Skeletal muscle satellite cell (primary cell): Measurements from ENCODE around the gene PPM1G.

Experiments used
- H3K27me3 ChIP-seq: 2 replicates; pipeline ENCODE4 v1.7.0; 2013; ENCODE audit warnings: low read length; ENCODE audit not compliant: control insufficient read depth, insufficient read depth
- H3K36me3 ChIP-seq: 2 replicates; pipeline ENCODE4 v1.7.0; 2013; ENCODE audit warnings: mild to moderate bottlenecking, control low read depth, low read length; ENCODE audit not compliant: insufficient read depth
- H3K4me1 ChIP-seq: 2 replicates; pipeline ENCODE4 v1.7.0; 2013; ENCODE audit warnings: low read length; ENCODE audit not compliant: control insufficient read depth, insufficient read depth
- H3K4me2 ChIP-seq: 2 replicates; pipeline ENCODE4 v1.7.0; 2013; ENCODE audit warnings: mild to moderate bottlenecking, low read length
- H3K4me3 ChIP-seq: 2 replicates; pipeline ENCODE4 v1.7.0; 2013; ENCODE audit warnings: low read length
- H3K9ac ChIP-seq: 2 replicates; pipeline ENCODE4 v1.7.0; 2013; ENCODE audit warnings: mild to moderate bottlenecking, low read depth, low read length, moderate library complexity
- H3K9me3 ChIP-seq: replicated peaks from 2 replicates; pipeline ENCODE4 v1.7.0; 2013; ENCODE audit warnings: mild to moderate bottlenecking, control low read depth, low read length

Gene PPM1G

GRCh38 chr2:27379383-27379835 is 30.0 kb downstream of the PPM1G start:
- peaks cover 78% of the 10 kb centered on the region for H3K36me3 ChIP-seq
- H3K9me3 ChIP-seq: no peaks in the 10 kb centered on the region
- H3K4me1 ChIP-seq: peaks cover 36% of the 10 kb centered on the region
- peak overlapping the region; percentile 92 for H3K9ac ChIP-seq
- no peaks in the 10 kb centered on the region for H3K27me3 ChIP-seq
- peak overlapping the region; percentile 79 for H3K4me3 ChIP-seq
- H3K4me2 ChIP-seq: peak overlapping the region; percentile 98

- H3K36me3 ChIP-seq: peaks cover 76% of the 10 kb centered on the region
- H3K4me1 ChIP-seq: peaks cover 36% of the 10 kb centered on the region
- H3K4me3 ChIP-seq: peak overlapping the region; percentile 79
- peak overlapping the region; percentile 92 for H3K9ac ChIP-seq
- peak overlapping the region; percentile 98 for H3K4me2 ChIP-seq
- H3K27me3 ChIP-seq: no peaks in the 10 kb centered on the region
- H3K9me3 ChIP-seq: no peaks in the 10 kb centered on the region
Measured at GRCh38 chr2:27378809-27379290, 30.5 kb downstream of the PPM1G start.

GRCh38 chr2:27378096-27378808 is 31.1 kb downstream of the PPM1G start:
- Histone ChIP-seq H3K4me1 (peaks cover 36% of the 10 kb centered on the region), H3K9me3 (no peaks in the 10 kb centered on the region), H3K4me2 (peak overlapping the region; percentile 98), H3K4me3 (no peak overlapping the region), H3K9ac (no peak overlapping the region), H3K36me3 (peaks cover 74% of the 10 kb centered on the region), H3K27me3 (no peaks in the 10 kb centered on the region)

GRCh38 chr2:27377618-27378095 is 31.7 kb downstream of the PPM1G start:
- Histone ChIP-seq H3K9ac (no peak overlapping the region), H3K4me2 (no peak overlapping the region), H3K9me3 (no peaks in the 10 kb centered on the region), H3K36me3 (peaks cover 76% of the 10 kb centered on the region), H3K4me3 (no peak overlapping the region), H3K4me1 (peaks cover 37% of the 10 kb centered on the region), H3K27me3 (no peaks in the 10 kb centered on the region)

GRCh38 chr2:27376866-27377617 is 32.3 kb downstream of the PPM1G start:
- Histone ChIP-seq H3K9me3 (no peaks in the 10 kb centered on the region), H3K27me3 (no peaks in the 10 kb centered on the region), H3K9ac (no peak overlapping the region), H3K4me1 (peaks cover 42% of the 10 kb centered on the region), H3K4me2 (no peak overlapping the region), H3K36me3 (peaks cover 77% of the 10 kb centered on the region), H3K4me3 (no peak overlapping the region)

GRCh38 chr2:27376151-27376865 is 33.1 kb downstream of the PPM1G start:
- Histone ChIP-seq H3K4me3 (no peak overlapping the region), H3K9ac (no peak overlapping the region), H3K27me3 (no peaks in the 10 kb centered on the region), H3K4me1 (peaks cover 42% of the 10 kb centered on the region), H3K4me2 (no peak overlapping the region), H3K36me3 (peaks cover 71% of the 10 kb centered on the region), H3K9me3 (no peaks in the 10 kb centered on the region)

GRCh38 chr2:27375513-27376099 is 33.8 kb downstream of the PPM1G start:
- Histone ChIP-seq H3K9ac (no peak overlapping the region), H3K36me3 (peaks cover 66% of the 10 kb centered on the region)

GRCh38 chr2:27373567-27373966 is 35.8 kb downstream of the PPM1G start:
- Histone ChIP-seq H3K36me3 (peaks cover 65% of the 10 kb centered on the region), H3K4me2 (no peak overlapping the region), H3K4me1 (peaks cover 30% of the 10 kb centered on the region), H3K9ac (no peak overlapping the region), H3K9me3 (no peaks in the 10 kb centered on the region), H3K27me3 (no peaks in the 10 kb centered on the region), H3K4me3 (no peak overlapping the region)

More at GRCh38 chr2:27375513-27376099, 33.8 kb downstream of the PPM1G start:
- H3K9me3 ChIP-seq: no peaks in the 10 kb centered on the region
- no peak overlapping the region for H3K4me3 ChIP-seq
- H3K4me1 ChIP-seq: peaks cover 36% of the 10 kb centered on the region
- no peak overlapping the region for H3K4me2 ChIP-seq
- H3K27me3 ChIP-seq: no peaks in the 10 kb centered on the region

GRCh38 chr2:27372937-27373336 is 36.5 kb downstream of the PPM1G start:
- H3K4me3 ChIP-seq: no peak overlapping the region
- H3K27me3 ChIP-seq: no peaks in the 10 kb centered on the region
- H3K9ac ChIP-seq: no peak overlapping the region
- H3K4me1 ChIP-seq: peaks cover 25% of the 10 kb centered on the region
- peaks cover 65% of the 10 kb centered on the region for H3K36me3 ChIP-seq
- no peaks in the 10 kb centered on the region for H3K9me3 ChIP-seq
- H3K4me2 ChIP-seq: no peak overlapping the region

- peak overlapping the region; percentile 94 for H3K4me3 ChIP-seq
- H3K9ac ChIP-seq: peak overlapping the region; percentile 98
- no peaks in the 10 kb centered on the region for H3K9me3 ChIP-seq
- peaks cover 64% of the 10 kb centered on the region for H3K36me3 ChIP-seq
- H3K4me1 ChIP-seq: peaks cover 20% of the 10 kb centered on the region
- H3K27me3 ChIP-seq: no peaks in the 10 kb centered on the region
- peak overlapping the region; percentile 94 for H3K4me2 ChIP-seq
Measured at GRCh38 chr2:27370816-27371620, 38.4 kb downstream of the PPM1G start.
